WI38 (cell line): Measurements from ENCODE around the gene SLC6A4.

Source experiments
- H3K4me3 ChIP-seq: 2 replicates; pipeline ENCODE4 v1.5.1; 2011; ENCODE audit warnings: low read depth, mild to moderate bottlenecking, control low read depth, low read length
- TF ChIP-seq, protein P1 (sequence below): IDR thresholded peaks from 2 replicates; pipeline ENCODE4 v1.5.1; 2012; ENCODE audit warnings: low read depth, mild to moderate bottlenecking, control low read depth, low read length

SLC6A4 gene

GRCh38 chr17:30248786-30249185, 13.3 kb upstream of the SLC6A4 start:
- TF ChIP-seq, protein P1, sequence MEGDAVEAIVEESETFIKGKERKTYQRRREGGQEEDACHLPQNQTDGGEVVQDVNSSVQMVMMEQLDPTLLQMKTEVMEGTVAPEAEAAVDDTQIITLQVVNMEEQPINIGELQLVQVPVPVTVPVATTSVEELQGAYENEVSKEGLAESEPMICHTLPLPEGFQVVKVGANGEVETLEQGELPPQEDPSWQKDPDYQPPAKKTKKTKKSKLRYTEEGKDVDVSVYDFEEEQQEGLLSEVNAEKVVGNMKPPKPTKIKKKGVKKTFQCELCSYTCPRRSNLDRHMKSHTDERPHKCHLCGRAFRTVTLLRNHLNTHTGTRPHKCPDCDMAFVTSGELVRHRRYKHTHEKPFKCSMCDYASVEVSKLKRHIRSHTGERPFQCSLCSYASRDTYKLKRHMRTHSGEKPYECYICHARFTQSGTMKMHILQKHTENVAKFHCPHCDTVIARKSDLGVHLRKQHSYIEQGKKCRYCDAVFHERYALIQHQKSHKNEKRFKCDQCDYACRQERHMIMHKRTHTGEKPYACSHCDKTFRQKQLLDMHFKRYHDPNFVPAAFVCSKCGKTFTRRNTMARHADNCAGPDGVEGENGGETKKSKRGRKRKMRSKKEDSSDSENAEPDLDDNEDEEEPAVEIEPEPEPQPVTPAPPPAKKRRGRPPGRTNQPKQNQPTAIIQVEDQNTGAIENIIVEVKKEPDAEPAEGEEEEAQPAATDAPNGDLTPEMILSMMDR = no peak
- H3K4me3 ChIP-seq = no peak overlapping the region

DNA sequence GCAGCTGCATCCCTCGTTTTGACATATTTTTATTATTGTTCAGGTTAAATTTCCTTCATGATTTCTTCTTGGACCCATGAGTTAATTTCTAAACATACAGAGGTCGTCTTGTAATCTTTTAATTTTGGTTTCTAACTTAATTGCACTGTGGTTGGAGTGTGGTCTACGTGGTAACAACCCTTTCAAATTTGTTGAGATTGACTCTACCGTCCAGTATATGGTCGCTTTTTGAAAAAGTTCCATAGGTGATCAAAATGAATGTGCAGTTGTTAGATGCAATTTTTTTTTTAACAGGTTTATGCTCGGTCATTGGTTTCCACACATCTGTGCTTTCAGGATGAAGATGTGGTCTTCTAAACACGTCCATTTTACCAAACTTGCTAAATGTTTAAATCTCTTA, 11.0 kb upstream of the SLC6A4 start:
- TF ChIP-seq, protein P1 = no peak
- H3K4me3 ChIP-seq = no peak overlapping the region

- TF ChIP-seq, protein P1 = no peak
Measured at GRCh38 chr17:30244853-30245385, 9.4 kb upstream of the SLC6A4 start.

DNA sequence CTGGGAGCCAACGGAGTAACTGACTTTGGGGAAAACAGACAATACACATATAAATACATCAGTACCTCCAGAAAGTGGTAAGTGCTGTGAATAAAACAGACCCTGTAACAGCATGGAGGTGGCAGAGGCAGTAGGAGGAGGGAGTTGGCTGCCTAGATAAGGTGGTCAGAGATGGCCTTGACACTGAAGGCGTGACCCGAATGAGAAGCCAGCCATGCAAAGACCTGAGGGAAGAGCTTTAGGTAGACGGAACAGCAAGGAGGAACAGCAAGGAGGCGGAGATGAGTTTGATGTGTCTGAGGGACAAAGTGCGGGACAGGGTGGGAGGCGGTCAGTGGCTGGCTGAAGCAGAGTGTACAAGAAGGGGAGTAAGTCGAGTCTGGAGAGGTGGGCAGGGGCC, 8.1 kb upstream of the SLC6A4 start:
- H3K4me3 ChIP-seq = no peak overlapping the region

More at GRCh38 chr17:30244853-30245385, 9.4 kb upstream of the SLC6A4 start:
- H3K4me3 ChIP-seq = no peak overlapping the region

DNA sequence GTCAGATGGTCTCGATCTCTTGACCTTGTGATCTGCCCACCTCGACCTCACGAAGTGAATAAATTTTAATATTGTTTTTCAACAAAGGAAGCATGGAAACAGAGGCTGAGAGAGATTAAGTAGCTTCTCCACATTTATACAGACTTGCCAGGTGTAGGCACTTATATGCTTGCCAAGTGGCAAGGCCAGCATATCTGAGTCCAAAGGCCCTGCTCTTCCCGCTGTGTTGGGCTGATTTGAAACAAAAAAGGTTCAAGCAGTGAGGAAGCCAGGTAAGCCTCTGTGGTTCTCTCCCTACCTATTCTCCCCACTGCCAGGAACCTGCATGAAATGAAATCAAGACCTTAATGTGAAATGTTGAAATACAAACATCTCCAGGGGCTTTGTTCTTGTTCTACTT, 7.5 kb upstream of the SLC6A4 start:
- TF ChIP-seq, protein P1 = no peak
- H3K4me3 ChIP-seq = no peak overlapping the region

More for the DNA sequence above, 8.1 kb upstream of the SLC6A4 start:
- TF ChIP-seq, protein P1 = no peak

DNA sequence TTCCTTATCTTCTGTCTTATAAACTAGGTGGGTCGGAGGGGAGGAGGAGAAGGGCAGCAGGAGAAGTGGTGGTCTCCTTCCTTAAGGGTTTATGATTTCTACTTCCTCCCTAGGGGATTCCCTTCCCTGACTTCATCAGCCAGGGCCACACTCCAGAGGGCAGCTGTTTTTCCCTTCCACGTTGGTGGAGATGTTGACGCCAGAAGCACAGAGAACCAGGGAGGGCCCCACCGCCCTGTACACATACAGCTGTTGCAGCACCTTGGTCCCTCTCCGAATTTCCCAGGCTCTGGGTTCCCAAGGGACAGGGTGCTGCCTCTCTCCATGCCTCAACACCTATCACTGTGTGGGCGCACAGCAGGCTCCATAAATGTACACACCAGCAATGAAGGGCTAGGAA, 5.6 kb upstream of the SLC6A4 start:
- TF ChIP-seq, protein P1 = no peak
- H3K4me3 ChIP-seq = no peak overlapping the region

GRCh38 chr17:30240177-30240576, 4.7 kb upstream of the SLC6A4 start:
- no peak overlapping the region for H3K4me3 ChIP-seq
- TF ChIP-seq, protein P1 = no peak
